Measurements from ENCODE around the gene GOLGA6L10. TPM values are rescaled to one million over a fixed set of nuclear protein-coding genes. Genes with fewer than 3 reads are reported as not detected.

Gene GOLGA6L10
- total RNA-seq, 1 experiment from 2014 or later: 2.0 TPM

- Histone ChIP-seq H3T11ph (ENCODE audit: low read length) (no peak overlapping the region), H3K79me2 (ENCODE audit: insufficient read depth, low read length) (no peaks in the 10 kb centered on the region), H2BK12ac (ENCODE audit: insufficient read length, low read depth, low read length) (no peak overlapping the region), H3K79me1 (ENCODE audit: insufficient read depth, low read depth, low read length, poor library complexity, severe bottlenecking) (no peaks in the 10 kb centered on the region), H3K23me2 (ENCODE audit: insufficient read length, low read depth, low read length, poor library complexity, severe bottlenecking) (no peaks in the 10 kb centered on the region), H3K27ac (ENCODE audit: insufficient read length, low read depth, low read length) (no peak overlapping the region), H2BK5ac (ENCODE audit: insufficient read length, low read length) (no peak overlapping the region), H3K27me3 (ENCODE audit: insufficient read depth, low read length) (no peaks in the 10 kb centered on the region), H3K18ac (ENCODE audit: insufficient read length, low read depth, low read length) (no peak overlapping the region), H3K4me2 (ENCODE audit: insufficient read depth, insufficient read length, low read length) (no peak overlapping the region), H4K20me1 (ENCODE audit: control insufficient read depth, insufficient read depth, insufficient read length) (no peaks in the 10 kb centered on the region), H2BK20ac (ENCODE audit: low read depth, low read length, poor library complexity, severe bottlenecking) (no peak overlapping the region), H3K4me1 (ENCODE audit: insufficient read depth, low read length) (no peaks in the 10 kb centered on the region), H4K8ac (replicated peaks; ENCODE audit: insufficient read length, low read depth, low read length) (no peak overlapping the region), H3K14ac (ENCODE audit: insufficient read depth, low read length) (no peak overlapping the region), H3K56ac (ENCODE audit: insufficient read length, low read depth, low read length) (no peak overlapping the region), H2BK15ac (ENCODE audit: low read depth, low read length) (no peak overlapping the region), H2AK5ac (ENCODE audit: insufficient read length, low read length) (no peak overlapping the region), H4K91ac (ENCODE audit: insufficient read length, low read depth, low read length) (no peak overlapping the region), H2BK120ac (ENCODE audit: low read depth, low read length, poor library complexity, severe bottlenecking) (no peak overlapping the region), H2AFZ (ENCODE audit: low read length) (no peak overlapping the region), H3K4ac (ENCODE audit: low read depth, low read length) (no peak overlapping the region), H3K23ac (ENCODE audit: insufficient read length, low read depth, low read length) (no peak overlapping the region), H3K9me3 (ENCODE audit: control insufficient read depth, low read depth, low read length) (no peaks in the 10 kb centered on the region), H3K9ac (ENCODE audit: extremely low read depth, insufficient read length, low read length) (no peak overlapping the region), H4K5ac (ENCODE audit: insufficient read length, low read depth, low read length) (no peak overlapping the region)
- DNase-seq: peak; percentile 9
- Mint-ChIP-seq H3K9me3 (peaks cover 8 to 9% of the 10 kb centered on the region in 2 experiments; a peak in 4 of 5 replicates), H3K4me1 (no peaks in the 10 kb centered on the region), H3K36me3 (ENCODE audit: insufficient read depth in 1 of 3, low read depth in 3 of 3) (peaks cover 0 to 5% (median 0%) of the 10 kb centered on the region in 3 experiments; a peak in 1 of 7 replicates), H3K27me3 (ENCODE audit: low read depth) (peaks cover 3% of the 10 kb centered on the region), H3K27ac (no peak overlapping the region), H3K4me3 (no peak overlapping the region)
- TF ChIP-seq CTCF (conservative IDR thresholded peaks at IDR 0.05): no peak
- WGBS (ENCODE audit: extremely low coverage, insufficient read length, low lambda C conversion rate): no CpG with 5 or more reads among the region's 8 CpGs
Observed at GRCh38 chr15:82307714-82308081, 41.6 kb downstream of the GOLGA6L10 start.
